ENCODE data around the gene CLDN6. TPM values are rescaled to one million over a fixed set of nuclear protein-coding genes. Genes with fewer than 3 reads are reported as not detected.

The CLDN6 gene
- total and polyA plus RNA-seq, 2 of the 13 experiments (the other 11 are each of a cell fraction or from before 2014, with no cell fraction given) = 5.9 to 7.6 TPM

DNA sequence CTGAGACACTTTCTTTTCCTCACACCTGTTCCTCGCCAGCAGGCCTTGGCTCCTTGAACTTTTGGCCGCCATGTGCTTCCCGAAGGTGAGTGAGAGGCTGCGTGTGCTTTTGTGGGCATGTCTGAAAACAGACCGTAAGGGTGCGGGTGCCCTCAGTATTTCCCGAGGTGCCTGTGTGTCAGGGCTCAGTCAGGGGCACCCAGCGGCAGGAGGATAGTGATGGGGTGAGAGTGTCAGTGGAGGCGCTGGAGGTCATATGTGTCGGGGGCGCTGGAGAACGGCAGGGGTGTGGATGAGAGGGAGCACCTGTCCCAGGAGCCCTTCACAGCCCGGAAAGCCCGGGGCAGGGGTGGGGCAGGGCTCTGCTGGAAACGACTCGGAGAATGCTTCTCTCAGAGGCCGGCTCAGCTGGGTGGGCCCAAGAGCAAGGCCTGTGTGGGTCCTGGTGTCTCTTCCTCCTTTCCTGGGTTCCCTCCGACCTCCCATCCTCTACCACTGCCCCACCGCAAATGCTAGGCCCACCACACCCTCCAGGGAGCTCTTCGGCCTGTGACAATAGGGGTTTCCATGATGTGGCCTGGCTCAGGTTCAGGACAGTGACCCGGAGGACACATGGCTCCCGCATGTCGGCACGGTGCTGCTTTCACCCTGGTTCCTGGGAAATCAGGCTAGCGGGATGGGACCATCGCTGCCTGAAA lies 47.9 kb upstream of the CLDN6 start (continued):
- TF ChIP-seq RBM39 (IDR thresholded peaks at IDR 0.05; ENCODE audit: low read depth, low read length, poor library complexity, severe bottlenecking) (no peak), REXO4 (CRISPR knock-in tag; IDR thresholded peaks at IDR 0.05; ENCODE audit: borderline replicate concordance) (peak; percentile 45; the same call in 1 of the 2 replicates), PRDM10 (CRISPR knock-in tag; IDR thresholded peaks at IDR 0.05; ENCODE audit: low read depth) (no peak), SIN3A (IDR thresholded peaks at IDR 0.05; ENCODE audit: borderline replicate concordance, low read depth, low read length) (peak; percentile 15; the same call in 1 of the 2 replicates), SNAI1 (CRISPR knock-in tag; IDR thresholded peaks at IDR 0.05; ENCODE audit: borderline replicate concordance) (0 out of 2 replicates have a peak, but pooled peaks have one; percentile 20), TP53 (CRISPR knock-in tag; conservative IDR thresholded peaks at IDR 0.05) (no peak), ZNF263 (CRISPR knock-in tag; IDR thresholded peaks at IDR 0.05) (peak; percentile 0; the same call in 1 of the 2 replicates), ZEB1 (IDR thresholded peaks at IDR 0.05; ENCODE audit: insufficient replicate concordance, low read depth) (no peak), RBAK (CRISPR knock-in tag; IDR thresholded peaks at IDR 0.05) (no peak), FOSL2 (CRISPR knock-in tag; IDR thresholded peaks at IDR 0.05) (no peak), SSRP1 (CRISPR knock-in tag; IDR thresholded peaks at IDR 0.05) (no peak), CC2D1A (CRISPR knock-in tag; IDR thresholded peaks at IDR 0.05) (no peak), RBM22 (optimal IDR thresholded peaks at IDR 0.05; ENCODE audit: low read length) (no peak), POLR2AphosphoS2 (IDR thresholded peaks at IDR 0.05; ENCODE audit: low read depth, low read length) (no peak; the same call in 1 of the 2 replicates), ZNF557 (CRISPR knock-in tag; IDR thresholded peaks at IDR 0.05) (0 out of 2 replicates have a peak, but pooled peaks have one; percentile 21), ZNF563 (CRISPR knock-in tag; IDR thresholded peaks at IDR 0.05) (peak; percentile 19; the same call in 1 of the 2 replicates), ZNF749 (CRISPR knock-in tag; IDR thresholded peaks at IDR 0.05; ENCODE audit: borderline replicate concordance) (no peak; the same call in 1 of the 2 replicates), PLSCR1 (CRISPR knock-in tag; IDR thresholded peaks at IDR 0.05; ENCODE audit: borderline replicate concordance) (no peak), RARA (CRISPR knock-in tag; IDR thresholded peaks at IDR 0.05) (no peak)
- TF ChIP-seq, protein P1, sequence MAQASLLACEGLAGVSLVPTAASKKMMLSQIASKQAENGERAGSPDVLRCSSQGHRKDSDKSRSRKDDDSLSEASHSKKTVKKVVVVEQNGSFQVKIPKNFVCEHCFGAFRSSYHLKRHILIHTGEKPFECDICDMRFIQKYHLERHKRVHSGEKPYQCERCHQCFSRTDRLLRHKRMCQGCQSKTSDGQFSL (CRISPR knock-in tag; IDR thresholded peaks at IDR 0.05) = no peak
- TF ChIP-seq, protein P2, sequence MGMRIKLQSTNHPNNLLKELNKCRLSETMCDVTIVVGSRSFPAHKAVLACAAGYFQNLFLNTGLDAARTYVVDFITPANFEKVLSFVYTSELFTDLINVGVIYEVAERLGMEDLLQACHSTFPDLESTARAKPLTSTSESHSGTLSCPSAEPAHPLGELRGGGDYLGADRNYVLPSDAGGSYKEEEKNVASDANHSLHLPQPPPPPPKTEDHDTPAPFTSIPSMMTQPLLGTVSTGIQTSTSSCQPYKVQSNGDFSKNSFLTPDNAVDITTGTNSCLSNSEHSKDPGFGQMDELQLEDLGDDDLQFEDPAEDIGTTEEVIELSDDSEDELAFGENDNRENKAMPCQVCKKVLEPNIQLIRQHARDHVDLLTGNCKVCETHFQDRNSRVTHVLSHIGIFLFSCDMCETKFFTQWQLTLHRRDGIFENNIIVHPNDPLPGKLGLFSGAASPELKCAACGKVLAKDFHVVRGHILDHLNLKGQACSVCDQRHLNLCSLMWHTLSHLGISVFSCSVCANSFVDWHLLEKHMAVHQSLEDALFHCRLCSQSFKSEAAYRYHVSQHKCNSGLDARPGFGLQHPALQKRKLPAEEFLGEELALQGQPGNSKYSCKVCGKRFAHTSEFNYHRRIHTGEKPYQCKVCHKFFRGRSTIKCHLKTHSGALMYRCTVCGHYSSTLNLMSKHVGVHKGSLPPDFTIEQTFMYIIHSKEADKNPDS (CRISPR knock-in tag; IDR thresholded peaks at IDR 0.05) = 0 out of 2 replicates have a peak, but pooled peaks have one; percentile 0
- TF ChIP-seq, protein P3, sequence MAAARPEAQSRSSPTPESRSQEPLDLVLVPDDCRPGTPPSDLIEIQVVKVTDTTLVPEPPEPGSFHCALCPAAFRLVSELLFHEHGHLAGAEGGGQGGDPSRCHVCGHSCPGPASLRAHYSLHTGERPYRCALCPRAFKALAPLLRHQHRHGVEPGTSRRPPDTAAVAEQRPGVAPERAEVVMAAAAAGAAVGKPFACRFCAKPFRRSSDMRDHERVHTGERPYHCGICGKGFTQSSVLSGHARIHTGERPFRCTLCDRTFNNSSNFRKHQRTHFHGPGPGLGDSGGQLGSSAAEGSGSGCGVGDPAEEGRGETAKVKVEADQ (CRISPR knock-in tag; IDR thresholded peaks at IDR 0.05; ENCODE audit: borderline replicate concordance) = peak; percentile 56; the same call in 1 of the 2 replicates
